Naive thymus-derived CD8-positive, alpha-beta T cell (primary cell): ENCODE data around the gene PTPRM. TPM values are rescaled to one million over a fixed set of nuclear protein-coding genes. Genes with fewer than 3 reads are reported as not detected.

Experiments used
- ATAC-seq, 2 donors: fragments of 150-1000 bp; cut with Tn5 transposase in 1 of 2; sonication (Bioruptor Pico), chemical (Tn5 transposase) in 1 of 2; 1 replicate in 1 of 2; 2 replicates in 1 of 2; pipeline ENCODE4 v1.10.0; 2021; ENCODE audit warnings: mild to moderate bottlenecking in 2 of 2, moderate library complexity in 2 of 2
- POLR2A ChIA-PET: fragments of 350-600 bp; sonication (Branson Sonifier 250); formaldehyde crosslinking; loops from one replicate; lab custom pipeline; 2021; ENCODE audit warnings: antibody characterized with exemption; lab: Charles Lee
- DNase-seq, 10 donors: peaks; one replicate each; pipeline versions ENCODE4 v3.0.0 to v3.0.0-alpha.2; 2020 to 2022
- H3K27ac Mint-ChIP-seq, 10 donors: one replicate each; pipeline ENCODE4 v1.8.0; 2020 to 2022; ENCODE audit warnings: mild to moderate bottlenecking in 10 of 10, mixed read lengths in 10 of 10, moderate library complexity in 4 of 10, inconsistent platforms in 1 of 10
- H3K27me3 Mint-ChIP-seq, 5 donors: one replicate each; pipeline ENCODE4 v1.8.0; 2021 to 2022; ENCODE audit warnings: mixed read lengths in 5 of 5
- H3K36me3 Mint-ChIP-seq, 3 donors: one replicate each; pipeline ENCODE4 v1.8.0; 2020 to 2022; ENCODE audit warnings: mixed read lengths in 3 of 3, mild to moderate bottlenecking in 2 of 3, inconsistent platforms in 1 of 3
- H3K4me1 Mint-ChIP-seq, 4 donors: one replicate each; pipeline ENCODE4 v1.8.0; 2021 to 2022; ENCODE audit warnings: mixed read lengths in 4 of 4
- H3K4me3 Mint-ChIP-seq, 10 donors: one replicate each; pipeline ENCODE4 v1.8.0; 2020 to 2022; ENCODE audit warnings: mild to moderate bottlenecking in 10 of 10, mixed read lengths in 10 of 10, moderate library complexity in 6 of 10, inconsistent platforms in 1 of 10
- H3K9me3 Mint-ChIP-seq, 9 donors: one replicate each; pipeline ENCODE4 v1.8.0; 2020 to 2022; ENCODE audit warnings: mixed read lengths in 9 of 9, mild to moderate bottlenecking in 3 of 9, inconsistent platforms in 1 of 9, moderate library complexity in 1 of 9
- polyA plus RNA-seq, 3 donors: library from polyadenylated mRNA; unstranded; fragments of 300-500 nt; fragmentation: Illumina TruSeq; gene quantifications; one replicate each; pipeline ENCODE4 v1.2.3, GENCODE V29; 2021
- total RNA-seq, 8 experiments: library from RNA in 2 of 8; stranded (reverse) in 2 of 8; gene quantifications; one replicate each; pipeline ENCODE4 v1.2.3 and lab custom pipeline; 2021 to 2026

Gene PTPRM
- total and polyA plus RNA-seq, 5 experiments from 2014 or later, result 0.28 to 12.1 (median 0.52) TPM

GRCh38 chr18:8107426-8107825, 540.3 kb downstream of the PTPRM start:
- H3K9me3 Mint-ChIP-seq, result peaks cover 0 to 8% (median 0%) of the 10 kb centered on the region in 9 donors
- no peak overlapping the region for H3K4me3 Mint-ChIP-seq
- DNase-seq (no peak), ATAC-seq (no peak)
- peaks cover 0 to 4% (median 0%) of the 10 kb centered on the region in 5 donors for H3K27me3 Mint-ChIP-seq
- no peaks in the 10 kb centered on the region for H3K4me1 Mint-ChIP-seq
- POLR2A ChIA-PET, result no interaction called here
- no peak overlapping the region for H3K27ac Mint-ChIP-seq
- no peaks in the 10 kb centered on the region for H3K36me3 Mint-ChIP-seq

- no peak for DNase-seq
- Mint-ChIP-seq H3K4me1 (peaks cover 0 to 5% (median 0%) of the 10 kb centered on the region in 4 donors), H3K36me3 (no peaks in the 10 kb centered on the region)
Measured at GRCh38 chr18:8114480-8114879, 547.4 kb downstream of the PTPRM start.

GRCh38 chr18:8116341-8117005, 549.4 kb downstream of the PTPRM start:
- Mint-ChIP-seq H3K4me3 (no peak overlapping the region), H3K27ac (no peak overlapping the region), H3K36me3 (no peaks in the 10 kb centered on the region), H3K27me3 (no peaks in the 10 kb centered on the region), H3K9me3 (peaks cover 0 to 3% (median 0%) of the 10 kb centered on the region in 9 donors), H3K4me1 (peaks cover 0 to 5% (median 0%) of the 10 kb centered on the region in 4 donors)
- DNase-seq, result no peak
- POLR2A ChIA-PET, result no interaction called here
- ATAC-seq, result no peak

More at GRCh38 chr18:8114480-8114879, 547.4 kb downstream of the PTPRM start:
- no peak overlapping the region for H3K4me3 Mint-ChIP-seq
- peaks cover 0 to 4% (median 0%) of the 10 kb centered on the region in 9 donors for H3K9me3 Mint-ChIP-seq
- no peaks in the 10 kb centered on the region for H3K27me3 Mint-ChIP-seq
- no peak for ATAC-seq
- no peak overlapping the region for H3K27ac Mint-ChIP-seq
- POLR2A ChIA-PET, result no interaction called here

DNA sequence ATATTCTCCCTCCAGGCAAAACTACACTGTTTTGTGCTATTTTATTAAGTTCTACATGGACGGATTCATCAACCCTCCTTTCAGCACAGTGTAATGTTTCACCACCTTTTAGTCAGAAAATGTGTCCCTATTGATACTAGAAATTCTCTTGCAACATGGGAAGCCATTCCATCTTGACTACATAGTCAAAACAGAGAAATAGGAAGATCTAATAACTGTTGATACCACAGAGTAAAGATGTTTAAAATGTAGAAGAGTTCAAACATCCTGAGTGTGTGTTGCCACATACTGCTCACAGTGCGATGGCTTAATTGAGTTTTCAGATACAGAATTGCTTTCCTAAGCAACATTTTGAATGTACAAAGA, 549.9 kb downstream of the PTPRM start:
- POLR2A ChIA-PET, result no interaction called here
- Mint-ChIP-seq H3K27ac (no peak overlapping the region), H3K9me3 (peaks cover 0 to 1% (median 0%) of the 10 kb centered on the region in 9 donors), H3K27me3 (no peaks in the 10 kb centered on the region), H3K36me3 (no peaks in the 10 kb centered on the region), H3K4me1 (peaks cover 0 to 5% (median 0%) of the 10 kb centered on the region in 4 donors), H3K4me3 (no peak overlapping the region)
- ATAC-seq (no peak), DNase-seq (no peak)

GRCh38 chr18:8121101-8121500, 554.0 kb downstream of the PTPRM start:
- no peak overlapping the region for H3K4me3 Mint-ChIP-seq
- DNase-seq (no peak), ATAC-seq (no peak)
- no peaks in the 10 kb centered on the region for H3K4me1 Mint-ChIP-seq
- POLR2A ChIA-PET, result no interaction called here
- no peaks in the 10 kb centered on the region for H3K27me3 Mint-ChIP-seq
- no peaks in the 10 kb centered on the region for H3K36me3 Mint-ChIP-seq
- no peaks in the 10 kb centered on the region for H3K9me3 Mint-ChIP-seq
- H3K27ac Mint-ChIP-seq, result no peak overlapping the region

DNA sequence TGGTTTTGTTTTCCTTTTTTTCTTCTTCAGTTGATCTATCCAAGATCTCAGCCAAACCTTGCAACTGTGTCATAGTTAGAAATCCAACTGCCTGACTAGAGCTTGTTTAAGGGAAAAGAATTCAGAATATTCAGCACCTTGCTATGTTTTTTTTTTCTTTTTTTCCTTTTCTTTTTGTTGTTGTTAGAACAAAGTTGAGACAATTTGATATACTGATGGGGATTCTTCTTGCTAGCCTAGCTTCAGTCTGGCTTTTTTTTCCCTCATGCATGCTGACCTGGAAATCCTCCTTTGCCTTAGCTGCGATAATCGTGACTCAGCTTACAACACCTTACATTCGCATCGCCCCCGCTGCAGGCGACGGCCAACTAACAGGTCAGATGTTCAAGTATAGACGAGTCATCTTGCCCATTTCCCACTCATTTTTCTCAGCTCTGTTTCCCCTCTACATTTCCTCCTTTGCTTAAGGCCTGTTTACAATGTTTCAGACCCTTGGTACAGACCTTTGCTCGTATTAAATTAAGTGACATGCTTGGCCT, 554.9 kb downstream of the PTPRM start:
- Mint-ChIP-seq H3K9me3 (peaks cover 0 to 6% (median 0%) of the 10 kb centered on the region in 9 donors), H3K4me3 (no peak overlapping the region), H3K4me1 (no peaks in the 10 kb centered on the region), H3K27ac (no peak overlapping the region), H3K27me3 (peaks cover 0 to 5% (median 0%) of the 10 kb centered on the region in 5 donors), H3K36me3 (no peaks in the 10 kb centered on the region)
- DNase-seq (no peak), ATAC-seq (no peak)
- POLR2A ChIA-PET, result no interaction called here

DNA sequence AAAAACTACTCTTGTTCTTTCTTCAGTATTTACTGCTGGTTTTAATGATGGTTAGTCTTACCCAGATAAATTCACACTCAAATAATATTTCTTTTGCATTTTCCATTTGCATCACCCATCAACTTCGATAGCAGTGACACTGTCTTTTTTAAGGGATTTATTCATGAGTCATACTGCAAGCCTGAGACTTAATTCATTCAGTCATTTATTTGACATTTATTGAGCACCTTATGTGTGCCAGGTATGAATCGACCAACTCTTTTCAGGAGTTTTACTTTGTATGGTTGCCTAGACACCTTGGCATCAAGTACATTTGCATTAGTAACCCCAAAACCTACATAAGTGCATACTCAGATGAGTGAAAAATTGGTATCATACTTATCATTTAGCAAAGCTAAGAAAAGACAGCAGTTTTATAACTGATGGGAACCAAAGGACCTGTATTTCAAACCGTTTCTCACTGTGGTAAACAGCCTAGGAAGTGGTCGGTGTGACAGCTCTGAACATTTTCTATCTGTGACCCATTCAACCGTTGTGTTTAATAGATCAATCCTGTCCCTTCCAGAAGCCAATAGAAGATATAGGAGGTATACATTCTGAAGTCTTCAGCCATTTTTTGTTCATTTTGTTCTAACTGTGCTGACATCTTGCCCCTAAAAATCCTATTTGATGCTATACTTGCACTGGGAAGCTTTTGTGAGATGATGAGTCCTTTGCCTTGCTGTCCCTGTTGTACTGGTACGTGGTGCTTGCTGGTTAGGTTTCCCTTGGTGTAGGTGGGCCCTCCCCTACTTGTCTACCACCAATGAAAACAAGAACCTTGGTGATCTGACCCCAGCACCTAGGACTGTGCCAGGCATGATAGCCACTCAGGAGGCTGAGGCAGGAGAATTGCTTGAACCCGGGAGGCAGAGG, 557.4 kb downstream of the PTPRM start:
- Mint-ChIP-seq H3K4me3 (no peak overlapping the region), H3K9me3 (peaks cover 0 to 7% (median 0%) of the 10 kb centered on the region in 9 donors), H3K4me1 (no peaks in the 10 kb centered on the region), H3K36me3 (no peaks in the 10 kb centered on the region), H3K27me3 (peaks cover 0 to 5% (median 0%) of the 10 kb centered on the region in 5 donors), H3K27ac (no peak overlapping the region)
- POLR2A ChIA-PET, result no interaction called here
- ATAC-seq (no peak), DNase-seq (no peak)

DNA sequence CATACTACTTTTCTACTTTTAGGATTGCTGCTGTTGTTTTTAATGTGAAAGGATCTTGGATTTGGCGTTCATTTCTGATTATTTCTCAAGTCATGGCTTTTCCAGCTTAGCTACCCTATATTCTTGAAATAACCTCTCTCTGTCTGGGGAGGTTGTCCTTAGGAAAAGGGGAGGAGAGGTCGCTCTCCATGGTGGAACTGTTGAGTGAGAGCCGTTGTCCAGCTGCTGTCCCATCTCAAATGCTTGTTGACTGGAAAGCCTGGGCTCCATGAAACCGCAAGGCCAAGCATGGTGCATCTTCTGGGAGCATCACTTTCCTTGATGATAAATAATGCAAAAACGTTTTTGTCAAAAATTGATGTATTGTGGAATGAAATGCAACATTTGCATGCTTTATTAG, 563.0 kb downstream of the PTPRM start:
- POLR2A ChIA-PET, result no interaction called here
- peaks cover 0 to 10% (median 0%) of the 10 kb centered on the region in 9 donors for H3K9me3 Mint-ChIP-seq

GRCh38 chr18:8133032-8133431, 565.9 kb downstream of the PTPRM start:
- ATAC-seq (no peak), DNase-seq (no peak)
- H3K27me3 Mint-ChIP-seq, result no peaks in the 10 kb centered on the region
- H3K4me3 Mint-ChIP-seq, result no peak overlapping the region
- H3K4me1 Mint-ChIP-seq, result no peaks in the 10 kb centered on the region
- H3K27ac Mint-ChIP-seq, result no peak overlapping the region
- POLR2A ChIA-PET, result no interaction called here
- H3K9me3 Mint-ChIP-seq, result peaks cover 0 to 9% (median 0%) of the 10 kb centered on the region in 9 donors
- H3K36me3 Mint-ChIP-seq, result no peaks in the 10 kb centered on the region

More for the DNA sequence above, 563.0 kb downstream of the PTPRM start:
- no peak for DNase-seq
- Mint-ChIP-seq H3K27me3 (peaks cover 0 to 5% (median 0%) of the 10 kb centered on the region in 5 donors), H3K27ac (no peak overlapping the region), H3K4me1 (no peaks in the 10 kb centered on the region), H3K4me3 (no peak overlapping the region), H3K36me3 (no peaks in the 10 kb centered on the region)
- no peak for ATAC-seq

GRCh38 chr18:8133888-8134287, 566.8 kb downstream of the PTPRM start:
- H3K4me3 Mint-ChIP-seq, result no peak overlapping the region
- DNase-seq (no peak), ATAC-seq (no peak)
- peaks cover 0 to 3% (median 0%) of the 10 kb centered on the region in 5 donors for H3K27me3 Mint-ChIP-seq
- POLR2A ChIA-PET, result no interaction called here
- H3K27ac Mint-ChIP-seq, result no peak overlapping the region
- peaks cover 0 to 18% (median 0%) of the 10 kb centered on the region in 9 donors for H3K9me3 Mint-ChIP-seq
- no peaks in the 10 kb centered on the region for H3K36me3 Mint-ChIP-seq
- H3K4me1 Mint-ChIP-seq, result no peaks in the 10 kb centered on the region

DNA sequence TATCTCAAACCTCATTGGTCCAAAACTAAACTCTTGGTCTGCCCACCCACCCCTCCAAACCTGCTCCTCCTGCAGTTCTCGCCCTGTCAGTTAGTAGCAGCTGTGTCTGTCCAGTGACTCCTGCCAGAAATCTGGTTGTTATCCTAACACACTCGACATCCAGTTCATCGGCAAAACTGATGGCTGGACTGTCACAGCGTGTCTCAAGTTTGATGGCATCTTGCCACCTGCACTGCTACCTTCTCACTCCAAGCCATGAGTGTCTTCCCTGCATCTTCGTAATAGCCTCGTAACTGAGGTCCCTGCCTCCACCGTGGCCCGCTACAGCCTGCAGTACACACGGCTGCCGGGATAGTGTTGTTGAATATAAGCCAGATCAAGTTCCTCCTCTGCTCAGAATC, 572.0 kb downstream of the PTPRM start:
- ATAC-seq (no peak), DNase-seq (no peak)
- H3K27ac Mint-ChIP-seq, result no peak overlapping the region
- H3K36me3 Mint-ChIP-seq, result no peaks in the 10 kb centered on the region
- H3K9me3 Mint-ChIP-seq, result peaks cover 0 to 20% (median 0%) of the 10 kb centered on the region in 9 donors
- H3K4me1 Mint-ChIP-seq, result peaks cover 0 to 2% (median 0%) of the 10 kb centered on the region in 4 donors
- POLR2A ChIA-PET, result no interaction called here
- no peak overlapping the region for H3K4me3 Mint-ChIP-seq
- H3K27me3 Mint-ChIP-seq, result peaks cover 0 to 8% (median 0%) of the 10 kb centered on the region in 5 donors

DNA sequence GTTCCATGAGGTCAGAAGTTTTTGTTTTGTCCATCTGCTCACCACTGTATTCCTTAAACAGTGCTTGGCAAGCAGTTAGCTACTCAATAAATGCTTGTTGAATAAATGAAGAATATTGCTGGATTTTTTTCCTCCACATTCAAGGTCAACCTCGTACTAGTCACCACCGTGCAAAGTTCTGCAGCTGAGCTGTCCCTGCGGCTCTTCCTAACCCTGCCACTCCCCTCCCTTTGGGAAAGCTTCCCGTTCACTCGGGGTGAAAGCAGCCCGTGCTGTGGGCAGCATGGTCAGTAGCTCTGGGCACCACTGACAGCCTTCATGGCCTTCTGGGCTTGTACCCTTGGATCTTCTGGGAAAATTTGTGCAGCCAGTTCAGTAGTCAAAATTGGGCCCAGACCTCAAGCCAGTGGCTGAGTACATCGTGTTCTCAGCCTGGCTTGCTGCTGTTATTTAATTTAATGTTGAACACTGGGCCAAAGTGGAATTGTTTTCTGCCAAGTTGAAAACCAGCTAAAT, 572.8 kb downstream of the PTPRM start:
- no peak overlapping the region for H3K27ac Mint-ChIP-seq
- no peaks in the 10 kb centered on the region for H3K36me3 Mint-ChIP-seq
- DNase-seq (no peak), ATAC-seq (no peak)
- H3K27me3 Mint-ChIP-seq, result peaks cover 0 to 8% (median 0%) of the 10 kb centered on the region in 5 donors
- no peak overlapping the region for H3K4me3 Mint-ChIP-seq
- H3K4me1 Mint-ChIP-seq, result peaks cover 0 to 2% (median 0%) of the 10 kb centered on the region in 4 donors
- POLR2A ChIA-PET, result no interaction called here
- H3K9me3 Mint-ChIP-seq, result peaks cover 0 to 20% (median 2%) of the 10 kb centered on the region in 9 donors
